Measurements from ENCODE around the gene GP1BB.

- TF ChIP-seq, protein P1, sequence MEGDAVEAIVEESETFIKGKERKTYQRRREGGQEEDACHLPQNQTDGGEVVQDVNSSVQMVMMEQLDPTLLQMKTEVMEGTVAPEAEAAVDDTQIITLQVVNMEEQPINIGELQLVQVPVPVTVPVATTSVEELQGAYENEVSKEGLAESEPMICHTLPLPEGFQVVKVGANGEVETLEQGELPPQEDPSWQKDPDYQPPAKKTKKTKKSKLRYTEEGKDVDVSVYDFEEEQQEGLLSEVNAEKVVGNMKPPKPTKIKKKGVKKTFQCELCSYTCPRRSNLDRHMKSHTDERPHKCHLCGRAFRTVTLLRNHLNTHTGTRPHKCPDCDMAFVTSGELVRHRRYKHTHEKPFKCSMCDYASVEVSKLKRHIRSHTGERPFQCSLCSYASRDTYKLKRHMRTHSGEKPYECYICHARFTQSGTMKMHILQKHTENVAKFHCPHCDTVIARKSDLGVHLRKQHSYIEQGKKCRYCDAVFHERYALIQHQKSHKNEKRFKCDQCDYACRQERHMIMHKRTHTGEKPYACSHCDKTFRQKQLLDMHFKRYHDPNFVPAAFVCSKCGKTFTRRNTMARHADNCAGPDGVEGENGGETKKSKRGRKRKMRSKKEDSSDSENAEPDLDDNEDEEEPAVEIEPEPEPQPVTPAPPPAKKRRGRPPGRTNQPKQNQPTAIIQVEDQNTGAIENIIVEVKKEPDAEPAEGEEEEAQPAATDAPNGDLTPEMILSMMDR (IDR thresholded peaks at IDR 0.05): no peak
- TF ChIP-seq ETV6 (CRISPR knock-in tag; IDR thresholded peaks at IDR 0.05) (no peak), ZNF138 (CRISPR knock-in tag; conservative IDR thresholded peaks at IDR 0.05) (no peak), SP1 (CRISPR knock-in tag; conservative IDR thresholded peaks at IDR 0.05) (no peak), E2F1 (CRISPR knock-in tag; IDR thresholded peaks at IDR 0.05) (no peak), ESRRA (CRISPR knock-in tag; IDR thresholded peaks at IDR 0.05; ENCODE audit: borderline replicate concordance) (no peak), ZBTB43 (CRISPR knock-in tag; IDR thresholded peaks at IDR 0.05) (no peak), NR3C1 (CRISPR knock-in tag; conservative IDR thresholded peaks at IDR 0.05; ENCODE audit: low read depth) (no peak), MAX (CRISPR knock-in tag; IDR thresholded peaks at IDR 0.05) (no peak)
- TF ChIP-seq, protein P2, sequence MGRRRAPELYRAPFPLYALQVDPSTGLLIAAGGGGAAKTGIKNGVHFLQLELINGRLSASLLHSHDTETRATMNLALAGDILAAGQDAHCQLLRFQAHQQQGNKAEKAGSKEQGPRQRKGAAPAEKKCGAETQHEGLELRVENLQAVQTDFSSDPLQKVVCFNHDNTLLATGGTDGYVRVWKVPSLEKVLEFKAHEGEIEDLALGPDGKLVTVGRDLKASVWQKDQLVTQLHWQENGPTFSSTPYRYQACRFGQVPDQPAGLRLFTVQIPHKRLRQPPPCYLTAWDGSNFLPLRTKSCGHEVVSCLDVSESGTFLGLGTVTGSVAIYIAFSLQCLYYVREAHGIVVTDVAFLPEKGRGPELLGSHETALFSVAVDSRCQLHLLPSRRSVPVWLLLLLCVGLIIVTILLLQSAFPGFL (CRISPR knock-in tag; IDR thresholded peaks at IDR 0.05; ENCODE audit: borderline replicate concordance): no peak
Observed at GRCh38 chr22:19724927-19725661, 1.8 kb downstream of the GP1BB start.

Data from WTC11 (cell line).